NOMO-1 treated with DMSO at 0.1 percent for 48 hours (cell line): ENCODE results near the gene RBBP7.

ENCODE experiments used
- DNase-seq: peaks from one replicate; lab custom pipeline; 2025; ENCODE audit not compliant: unreplicated experiment; lab: John Stamatoyannopoulos, UW

RBBP7 gene

GRCh38 chrX:16827225-16827624 lies 42.9 kb downstream of the RBBP7 start:
- no peak for DNase-seq

DNA sequence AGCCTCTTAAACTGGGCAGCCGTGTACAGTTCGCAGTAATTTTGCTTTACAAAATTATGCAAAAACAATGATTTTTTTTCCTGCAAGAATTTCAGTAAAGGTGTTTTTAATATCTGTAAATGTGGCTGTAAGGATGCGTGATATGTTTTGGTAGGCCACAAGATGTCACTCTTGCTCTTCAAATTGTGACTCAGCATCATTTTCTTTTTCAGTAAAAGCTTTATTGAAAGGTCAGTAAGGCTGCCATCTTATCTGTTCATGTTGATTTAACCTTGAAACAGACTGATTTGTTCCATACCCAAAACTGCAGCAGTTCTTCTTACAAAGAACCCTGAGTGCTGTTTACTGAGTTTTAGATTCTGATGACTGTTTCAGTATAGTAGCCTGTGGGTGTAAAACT lies 44.0 kb downstream of the RBBP7 start:
- peak; percentile 56 for DNase-seq

GRCh38 chrX:16825264-16826035 lies 44.7 kb downstream of the RBBP7 start:
- DNase-seq: no peak

DNA sequence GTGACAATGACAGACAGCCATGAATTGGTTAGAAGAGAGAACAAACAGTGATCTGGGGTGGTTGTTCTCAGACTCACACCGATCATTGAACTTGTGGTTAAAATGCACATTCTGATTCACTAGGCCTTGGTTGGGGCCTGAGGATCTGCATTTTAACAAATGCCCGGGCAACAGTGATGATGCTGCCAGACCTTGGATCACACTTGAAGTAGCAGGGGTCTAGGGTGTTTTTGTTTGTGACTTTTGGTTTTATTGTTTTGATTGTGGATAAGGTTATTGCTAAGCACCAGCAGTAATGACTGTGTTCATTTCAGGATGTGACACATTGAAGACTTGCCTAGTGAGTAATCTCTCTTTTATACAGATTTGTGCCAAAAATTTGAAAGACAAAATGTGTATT lies 47.4 kb downstream of the RBBP7 start:
- DNase-seq: no peak

GRCh38 chrX:16819634-16820033 lies 50.5 kb downstream of the RBBP7 start:
- no peak for DNase-seq

- peak; percentile 79 for DNase-seq
Observed at GRCh38 chrX:16814597-16814996, 55.6 kb downstream of the RBBP7 start.

GRCh38 chrX:16807976-16808542 lies 62.1 kb downstream of the RBBP7 start:
- DNase-seq: peak; percentile 37

DNA sequence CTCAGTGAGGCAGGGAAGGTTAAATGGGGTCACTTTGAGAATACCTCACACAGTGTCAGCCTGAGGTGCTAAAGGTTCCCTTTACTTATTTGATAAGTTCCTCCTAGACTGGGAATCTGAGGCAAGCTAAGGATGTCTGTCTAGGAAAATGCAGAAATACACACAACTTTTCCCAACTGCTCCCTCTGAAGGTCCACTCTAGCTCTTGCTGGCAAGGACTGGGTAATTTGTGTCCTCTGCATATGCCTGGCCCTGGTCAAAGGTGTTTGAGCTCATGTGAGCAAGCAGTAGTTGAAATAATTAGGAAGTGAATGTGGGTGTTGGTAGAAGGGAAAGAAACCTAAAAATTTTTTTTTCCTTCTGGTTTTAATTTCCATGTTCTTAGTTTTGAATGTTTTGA lies 62.6 kb downstream of the RBBP7 start:
- peak; percentile 26 for DNase-seq

DNA sequence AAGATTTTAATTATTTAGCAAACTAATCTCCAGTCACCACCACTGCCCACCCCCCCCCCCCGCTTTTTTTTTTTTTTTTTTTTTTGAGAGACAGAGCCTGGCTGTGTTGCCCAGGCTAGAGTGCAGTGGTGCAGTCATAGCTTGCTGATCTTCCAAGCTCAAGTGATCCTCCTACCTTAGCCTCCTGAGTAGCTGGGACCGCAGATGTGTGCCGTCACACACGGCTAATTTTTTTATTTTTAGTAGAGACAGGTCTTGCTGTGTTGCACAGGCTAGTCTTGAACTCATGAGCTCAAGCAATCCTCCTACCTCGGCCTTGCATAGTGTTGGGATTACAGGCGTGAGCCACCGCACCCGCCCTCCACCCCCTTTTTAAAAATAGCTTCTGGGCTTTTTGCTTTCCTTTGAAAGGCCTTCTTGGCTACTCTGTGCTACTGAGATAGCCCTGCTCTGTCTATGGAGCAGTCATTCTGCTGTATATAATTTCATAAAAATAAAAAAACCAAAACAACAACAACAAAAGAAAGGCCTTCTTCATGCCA lies 65.2 kb downstream of the RBBP7 start:
- no peak for DNase-seq

DNA sequence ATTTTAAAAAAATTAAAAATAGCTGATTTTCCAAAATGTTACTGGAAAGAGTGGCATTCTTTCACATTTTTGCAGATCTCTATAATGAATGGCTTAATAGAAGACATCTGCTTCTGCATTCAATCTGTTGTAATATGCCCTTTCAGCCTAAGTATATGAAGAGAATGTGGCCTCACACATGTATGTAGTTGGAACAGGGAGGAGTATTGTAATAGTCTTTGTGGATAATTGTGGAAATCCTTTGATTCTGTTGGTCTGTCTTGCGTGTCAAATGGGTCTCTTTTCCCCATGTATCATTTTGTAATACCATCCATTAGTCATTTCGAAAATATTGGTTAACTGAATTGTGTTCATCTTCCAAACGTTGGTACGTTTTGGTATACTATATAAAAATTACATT lies 72.3 kb downstream of the RBBP7 start:
- no peak for DNase-seq

DNA sequence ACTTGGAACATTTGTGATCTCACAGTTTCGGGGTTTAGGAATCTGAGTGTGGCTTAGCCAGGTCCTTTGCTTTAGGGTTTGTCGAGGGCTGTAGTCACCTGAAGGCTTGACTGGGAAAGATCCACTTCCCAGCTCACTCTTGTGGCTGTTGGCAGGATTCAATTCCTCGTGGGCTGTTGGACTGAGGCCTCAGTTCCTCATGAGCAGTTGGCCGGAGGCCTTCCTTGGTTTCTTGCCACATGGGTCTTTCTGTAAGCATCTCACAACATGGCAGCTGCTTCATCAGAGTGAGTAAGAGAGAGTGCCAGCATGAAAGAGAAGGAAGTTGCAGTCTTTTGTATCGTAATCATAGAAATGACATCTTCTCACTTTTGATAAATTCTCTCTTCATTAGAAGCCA lies 72.8 kb downstream of the RBBP7 start:
- no peak for DNase-seq

DNA sequence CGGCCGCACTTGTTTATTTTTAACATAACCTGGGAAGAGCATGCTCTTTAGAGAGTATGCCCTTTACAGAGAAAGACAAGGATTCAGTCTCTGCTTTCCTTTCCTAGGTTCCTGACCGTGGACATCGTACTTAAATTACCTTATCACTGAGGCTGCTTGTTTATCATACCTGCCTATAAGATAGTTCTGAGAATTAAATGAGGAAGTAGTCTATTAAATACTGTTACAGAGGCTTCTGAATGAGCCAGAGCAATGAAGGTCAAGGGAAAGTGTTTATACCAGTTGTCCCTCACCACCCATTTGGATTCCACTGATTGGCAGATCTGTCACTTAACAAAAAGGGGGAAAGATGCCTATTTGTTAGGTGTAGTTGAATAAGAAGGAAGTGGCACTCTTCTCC lies 73.9 kb downstream of the RBBP7 start:
- DNase-seq: no peak
